ENCODE results near the gene NCAN.

The NCAN gene

GRCh38 chr19:19269952-19270694 is 58.4 kb downstream of the NCAN start:
- Histone ChIP-seq H3K4me1 (ENCODE audit: control insufficient read depth, insufficient read depth, low read length) (no peaks in the 10 kb centered on the region), H3K9ac (ENCODE audit: low read depth, low read length) (no peak overlapping the region), H3K4me3 (ENCODE audit: low read length) (no peak overlapping the region), H3K9me3 (replicated peaks; ENCODE audit: low read length) (no peaks in the 10 kb centered on the region), H3K4me2 (ENCODE audit: low read length) (no peak overlapping the region), H3K36me3 (ENCODE audit: insufficient read depth, low read length) (no peaks in the 10 kb centered on the region), H3K27me3 (ENCODE audit: control insufficient read depth, insufficient read depth, low read length) (peaks cover 11% of the 10 kb centered on the region)

GRCh38 chr19:19270749-19271571 is 59.2 kb downstream of the NCAN start:
- H3K4me1 ChIP-seq (ENCODE audit: control insufficient read depth, insufficient read depth, low read length): no peaks in the 10 kb centered on the region
- no peak overlapping the region for H3K9ac ChIP-seq (ENCODE audit: low read depth, low read length)
- peaks cover 11% of the 10 kb centered on the region for H3K27me3 ChIP-seq (ENCODE audit: control insufficient read depth, insufficient read depth, low read length)
- no peak overlapping the region for H3K4me2 ChIP-seq (ENCODE audit: low read length)
- H3K36me3 ChIP-seq (ENCODE audit: insufficient read depth, low read length): peaks cover 5% of the 10 kb centered on the region
- H3K4me3 ChIP-seq (ENCODE audit: low read length): no peak overlapping the region
- H3K9me3 ChIP-seq (replicated peaks; ENCODE audit: low read length): no peaks in the 10 kb centered on the region

- Histone ChIP-seq H3K9me3 (replicated peaks; ENCODE audit: low read length) (no peaks in the 10 kb centered on the region), H3K9ac (ENCODE audit: low read depth, low read length) (no peak overlapping the region), H3K27me3 (ENCODE audit: control insufficient read depth, insufficient read depth, low read length) (peaks cover 11% of the 10 kb centered on the region), H3K4me1 (ENCODE audit: control insufficient read depth, insufficient read depth, low read length) (peaks cover 9% of the 10 kb centered on the region), H3K36me3 (ENCODE audit: insufficient read depth, low read length) (peaks cover 12% of the 10 kb centered on the region), H3K4me2 (ENCODE audit: low read length) (no peak overlapping the region), H3K4me3 (ENCODE audit: low read length) (no peak overlapping the region)
Observed at GRCh38 chr19:19271828-19272599, 60.3 kb downstream of the NCAN start.

- Histone ChIP-seq H3K36me3 (ENCODE audit: insufficient read depth, low read length) (peaks cover 32% of the 10 kb centered on the region), H3K9me3 (replicated peaks; ENCODE audit: low read length) (no peaks in the 10 kb centered on the region), H3K4me1 (ENCODE audit: control insufficient read depth, insufficient read depth, low read length) (peaks cover 9% of the 10 kb centered on the region), H3K9ac (ENCODE audit: low read depth, low read length) (no peak overlapping the region), H3K4me2 (ENCODE audit: low read length) (no peak overlapping the region), H3K4me3 (ENCODE audit: low read length) (no peak overlapping the region), H3K27me3 (ENCODE audit: control insufficient read depth, insufficient read depth, low read length) (peaks cover 6% of the 10 kb centered on the region)
Observed at GRCh38 chr19:19274146-19274545, 62.4 kb downstream of the NCAN start.

- Histone ChIP-seq H3K4me2 (ENCODE audit: low read length) (no peak overlapping the region), H3K9me3 (replicated peaks; ENCODE audit: low read length) (no peaks in the 10 kb centered on the region), H3K9ac (ENCODE audit: low read depth, low read length) (no peak overlapping the region), H3K4me1 (ENCODE audit: control insufficient read depth, insufficient read depth, low read length) (peaks cover 9% of the 10 kb centered on the region), H3K27me3 (ENCODE audit: control insufficient read depth, insufficient read depth, low read length) (no peaks in the 10 kb centered on the region), H3K36me3 (ENCODE audit: insufficient read depth, low read length) (peaks cover 40% of the 10 kb centered on the region), H3K4me3 (ENCODE audit: low read length) (no peak overlapping the region)
Observed at GRCh38 chr19:19274716-19275565, 63.2 kb downstream of the NCAN start.

GRCh38 chr19:19276386-19276785 is 64.6 kb downstream of the NCAN start:
- Histone ChIP-seq H3K9ac (ENCODE audit: low read depth, low read length) (peak overlapping the region; percentile 31), H3K4me3 (ENCODE audit: low read length) (no peak overlapping the region), H3K4me2 (ENCODE audit: low read length) (peak overlapping the region; percentile 2), H3K9me3 (replicated peaks; ENCODE audit: low read length) (no peaks in the 10 kb centered on the region), H3K36me3 (ENCODE audit: insufficient read depth, low read length) (peaks cover 47% of the 10 kb centered on the region), H3K27me3 (ENCODE audit: control insufficient read depth, insufficient read depth, low read length) (no peaks in the 10 kb centered on the region), H3K4me1 (ENCODE audit: control insufficient read depth, insufficient read depth, low read length) (peaks cover 9% of the 10 kb centered on the region)

- Histone ChIP-seq H3K4me1 (ENCODE audit: control insufficient read depth, insufficient read depth, low read length) (peaks cover 9% of the 10 kb centered on the region), H3K4me2 (ENCODE audit: low read length) (peak overlapping the region; percentile 2), H3K27me3 (ENCODE audit: control insufficient read depth, insufficient read depth, low read length) (no peaks in the 10 kb centered on the region), H3K36me3 (ENCODE audit: insufficient read depth, low read length) (peaks cover 51% of the 10 kb centered on the region), H3K4me3 (ENCODE audit: low read length) (no peak overlapping the region), H3K9me3 (replicated peaks; ENCODE audit: low read length) (no peaks in the 10 kb centered on the region), H3K9ac (ENCODE audit: low read depth, low read length) (peak overlapping the region; percentile 31)
Observed at GRCh38 chr19:19276851-19277250, 65.1 kb downstream of the NCAN start.

GRCh38 chr19:19278315-19278714 is 66.6 kb downstream of the NCAN start:
- Histone ChIP-seq H3K27me3 (ENCODE audit: control insufficient read depth, insufficient read depth, low read length) (no peaks in the 10 kb centered on the region), H3K4me2 (ENCODE audit: low read length) (no peak overlapping the region), H3K4me1 (ENCODE audit: control insufficient read depth, insufficient read depth, low read length) (peaks cover 9% of the 10 kb centered on the region), H3K4me3 (ENCODE audit: low read length) (no peak overlapping the region), H3K9me3 (replicated peaks; ENCODE audit: low read length) (no peaks in the 10 kb centered on the region), H3K36me3 (ENCODE audit: insufficient read depth, low read length) (peaks cover 51% of the 10 kb centered on the region), H3K9ac (ENCODE audit: low read depth, low read length) (no peak overlapping the region)

GRCh38 chr19:19279062-19279612 is 67.4 kb downstream of the NCAN start:
- Histone ChIP-seq H3K4me1 (ENCODE audit: control insufficient read depth, insufficient read depth, low read length) (peaks cover 9% of the 10 kb centered on the region), H3K9me3 (replicated peaks; ENCODE audit: low read length) (no peaks in the 10 kb centered on the region), H3K36me3 (ENCODE audit: insufficient read depth, low read length) (peaks cover 56% of the 10 kb centered on the region), H3K27me3 (ENCODE audit: control insufficient read depth, insufficient read depth, low read length) (no peaks in the 10 kb centered on the region), H3K4me3 (ENCODE audit: low read length) (no peak overlapping the region), H3K4me2 (ENCODE audit: low read length) (no peak overlapping the region), H3K9ac (ENCODE audit: low read depth, low read length) (no peak overlapping the region)

- Histone ChIP-seq H3K4me2 (ENCODE audit: low read length) (no peak overlapping the region), H3K36me3 (ENCODE audit: insufficient read depth, low read length) (peaks cover 56% of the 10 kb centered on the region), H3K4me3 (ENCODE audit: low read length) (no peak overlapping the region), H3K4me1 (ENCODE audit: control insufficient read depth, insufficient read depth, low read length) (peaks cover 9% of the 10 kb centered on the region), H3K27me3 (ENCODE audit: control insufficient read depth, insufficient read depth, low read length) (no peaks in the 10 kb centered on the region), H3K9me3 (replicated peaks; ENCODE audit: low read length) (no peaks in the 10 kb centered on the region), H3K9ac (ENCODE audit: low read depth, low read length) (no peak overlapping the region)
Observed at GRCh38 chr19:19279853-19280252, 68.1 kb downstream of the NCAN start.
